HS-27A (cell line): ENCODE measurements around the gene GNGT1.
"Not testable (repeated sequence)": the region's sequence is repeated elsewhere in the genome, so short reads cannot be mapped to it uniquely, and the experiment has no call there.

ENCODE experiments used
- DNase-seq: peaks from one replicate; pipeline ENCODE4 v3.0.0-alpha.2; 2012; ENCODE audit warnings: low read depth, missing footprints

The GNGT1 gene

DNA sequence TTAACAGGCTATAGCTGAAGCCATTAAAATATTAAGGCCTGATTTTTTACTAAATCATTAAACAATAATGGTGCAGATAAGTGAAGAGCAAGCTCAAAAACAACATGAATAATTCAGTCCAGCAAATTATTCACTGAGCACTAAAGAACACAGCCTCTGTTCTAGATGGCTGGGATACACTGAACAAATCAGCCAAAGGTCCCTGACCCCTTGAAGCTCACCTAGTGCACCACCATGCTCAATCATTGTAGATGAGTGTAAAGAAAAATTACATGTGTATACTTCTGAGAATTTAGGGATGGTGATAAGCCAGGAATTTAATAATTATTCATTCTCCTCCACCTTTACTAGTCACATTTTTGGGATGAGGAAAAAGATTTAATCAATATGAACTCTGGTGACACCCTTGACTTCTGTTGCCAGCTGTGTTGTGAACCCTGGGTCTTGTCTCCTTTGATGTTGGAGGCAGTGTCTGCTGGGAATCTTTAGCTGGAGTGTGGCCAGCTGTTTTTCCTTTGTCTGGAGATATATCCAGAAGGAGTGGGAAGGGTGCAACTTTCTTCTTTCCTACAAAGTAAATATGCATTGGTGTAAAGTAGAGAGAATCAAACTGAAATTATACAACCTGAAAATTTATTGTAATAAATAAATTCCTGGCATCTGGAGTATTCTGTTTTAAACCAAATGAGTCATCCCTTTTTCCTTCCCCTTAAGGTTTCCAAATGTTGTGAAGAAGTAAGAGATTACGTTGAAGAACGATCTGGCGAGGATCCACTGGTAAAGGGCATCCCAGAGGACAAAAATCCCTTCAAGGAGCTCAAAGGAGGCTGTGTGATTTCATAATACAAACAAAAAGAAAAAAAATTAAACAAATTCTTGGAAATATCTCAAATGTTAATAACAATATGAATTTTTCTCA lies 4.0 kb downstream of the GNGT1 start:
- no peak for DNase-seq

DNA sequence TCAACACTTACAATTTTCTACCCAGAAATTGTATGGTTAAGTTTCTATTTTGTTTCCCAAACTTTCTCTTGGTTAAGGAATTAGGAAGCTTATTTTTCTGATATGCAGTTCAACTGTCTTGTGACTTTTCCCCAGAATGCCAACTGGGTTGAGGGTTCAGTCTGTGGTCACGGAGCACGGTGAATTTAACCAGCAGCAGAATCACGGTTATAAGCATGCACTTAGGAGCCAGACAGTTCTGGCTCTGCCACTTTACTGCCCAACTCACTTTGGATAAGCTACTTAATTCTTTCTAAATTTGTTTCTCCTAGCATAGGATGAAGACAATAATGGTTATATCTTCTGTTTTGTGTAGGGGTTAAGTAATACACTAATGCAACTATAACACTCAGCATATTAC lies 4.9 kb downstream of the GNGT1 start:
- not testable (repeated sequence) for DNase-seq

DNA sequence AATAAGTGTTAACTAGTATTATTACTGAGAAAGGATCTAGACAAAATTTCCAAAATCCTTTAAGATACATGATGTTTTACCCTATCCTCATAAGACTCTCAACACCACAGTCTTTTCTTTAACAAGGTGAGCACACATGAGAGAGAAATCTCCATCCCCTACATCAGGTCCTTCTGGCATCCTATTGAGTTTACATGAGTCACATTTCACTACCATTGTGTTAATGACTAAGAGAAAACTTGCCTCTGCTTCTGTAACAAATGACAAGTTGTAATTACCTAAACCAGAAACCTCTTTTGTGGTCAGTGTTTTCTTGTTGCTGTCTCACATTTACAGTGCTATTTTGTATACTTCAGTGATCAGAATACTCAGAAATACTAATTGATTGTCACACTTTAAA lies 5.3 kb downstream of the GNGT1 start:
- DNase-seq: not testable (repeated sequence)

DNA sequence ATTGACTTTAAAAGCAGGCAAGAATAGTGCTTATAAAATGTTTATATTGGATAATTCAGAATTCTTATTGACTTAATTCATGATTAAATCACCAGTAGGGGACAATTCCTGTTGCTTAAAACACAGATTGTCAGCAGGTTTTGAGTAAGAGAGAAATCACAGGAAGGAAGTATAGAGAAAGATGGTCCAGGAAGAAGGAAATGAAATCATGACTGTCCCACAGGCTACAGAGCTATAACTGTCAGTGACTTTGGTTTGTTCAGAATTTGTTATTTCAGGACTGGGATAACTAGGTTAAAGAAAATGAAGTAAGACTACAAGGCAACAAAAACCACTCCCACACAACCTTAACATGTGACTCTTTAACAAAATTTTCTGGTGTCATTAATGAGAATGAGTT lies 6.8 kb downstream of the GNGT1 start:
- DNase-seq: no peak

DNA sequence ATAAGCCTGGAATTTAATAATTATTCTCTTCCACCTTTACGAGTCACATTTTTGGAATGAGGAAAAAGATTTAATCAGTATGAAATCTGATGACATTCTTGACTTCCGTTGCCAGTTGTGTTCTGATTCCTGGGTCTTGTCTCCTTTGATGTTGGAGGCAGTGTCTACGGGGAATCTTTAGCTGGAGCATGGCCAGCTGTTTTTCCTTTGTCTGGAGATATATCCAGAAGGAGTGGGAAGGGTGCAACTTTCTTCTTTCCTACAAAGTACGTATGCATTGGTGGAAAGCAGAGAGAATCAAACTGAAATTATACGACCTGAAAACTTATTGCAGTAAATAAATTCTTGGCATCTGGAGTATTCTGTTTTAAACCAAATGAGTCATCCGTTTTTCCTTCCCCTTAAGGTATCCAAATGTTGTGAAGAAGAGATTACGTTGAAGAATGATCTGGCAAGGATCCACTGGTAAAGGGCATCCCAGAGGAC lies 8.3 kb downstream of the GNGT1 start:
- no peak for DNase-seq

DNA sequence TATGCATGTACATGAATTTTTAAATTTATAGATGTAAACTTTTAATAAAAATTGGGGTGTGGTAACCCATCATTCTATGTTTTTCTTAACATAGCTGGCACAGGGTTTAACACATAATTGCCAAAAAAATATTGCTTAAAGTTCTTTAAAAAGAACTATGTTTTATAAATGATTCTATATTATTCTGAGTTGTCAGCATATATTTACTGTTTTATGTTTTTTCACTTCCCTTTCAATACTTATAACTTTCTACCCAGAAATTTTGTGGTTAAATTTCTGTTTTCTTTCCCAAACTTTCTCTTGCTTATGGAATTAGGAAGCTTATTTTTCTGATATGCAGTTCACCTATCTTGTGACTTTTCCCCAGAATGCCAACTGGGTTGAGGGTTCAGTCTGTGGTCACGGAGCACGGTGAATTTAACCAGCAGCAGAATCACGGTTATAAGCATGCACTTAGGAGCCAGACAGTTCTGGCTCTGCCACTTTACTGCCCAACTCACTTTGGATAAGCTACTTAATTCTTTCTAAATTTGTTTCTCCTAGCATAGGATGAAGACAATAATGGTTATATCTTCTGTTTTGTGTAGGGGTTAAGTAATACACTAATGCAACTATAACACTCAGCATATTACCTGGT lies 9.0 kb downstream of the GNGT1 start:
- DNase-seq: not testable (repeated sequence)

DNA sequence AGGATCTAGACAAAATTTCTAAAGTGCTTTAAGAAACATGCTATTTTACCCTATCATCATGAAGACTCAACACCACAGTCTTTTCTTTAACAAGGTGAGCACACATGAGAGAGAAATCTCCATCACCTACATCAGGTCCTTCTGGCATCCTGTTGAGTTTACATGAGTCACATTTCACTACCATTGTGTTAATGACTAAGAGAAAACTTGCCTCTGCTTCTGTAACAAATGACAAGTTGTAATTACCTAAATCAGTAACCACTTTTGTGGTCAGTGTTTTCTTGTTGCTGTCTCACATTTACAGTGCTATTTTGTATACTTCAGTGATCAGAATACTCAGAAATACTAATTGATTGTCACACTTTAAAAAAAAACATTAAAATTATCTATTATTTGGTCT lies 9.5 kb downstream of the GNGT1 start:
- DNase-seq: not testable (repeated sequence)

DNA sequence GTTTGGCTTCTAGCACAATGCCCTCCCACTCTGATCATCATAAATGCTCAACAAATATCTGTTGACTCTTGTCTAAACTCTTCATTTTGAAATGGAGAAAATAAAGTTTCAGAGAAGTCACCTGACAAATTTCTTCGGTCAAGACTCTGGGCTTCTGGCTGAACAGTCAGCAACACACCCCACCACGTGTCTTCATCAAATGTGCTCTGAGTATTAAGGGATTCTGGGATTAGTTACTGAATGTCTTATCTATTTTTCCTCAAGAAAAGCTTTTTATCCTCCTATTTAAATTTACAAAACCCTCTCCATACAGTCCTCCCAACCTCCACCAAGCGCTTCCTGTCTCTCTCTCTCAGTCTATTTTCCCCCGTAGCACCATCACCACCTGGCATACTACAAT lies 9.9 kb downstream of the GNGT1 start:
- not testable (repeated sequence) for DNase-seq

DNA sequence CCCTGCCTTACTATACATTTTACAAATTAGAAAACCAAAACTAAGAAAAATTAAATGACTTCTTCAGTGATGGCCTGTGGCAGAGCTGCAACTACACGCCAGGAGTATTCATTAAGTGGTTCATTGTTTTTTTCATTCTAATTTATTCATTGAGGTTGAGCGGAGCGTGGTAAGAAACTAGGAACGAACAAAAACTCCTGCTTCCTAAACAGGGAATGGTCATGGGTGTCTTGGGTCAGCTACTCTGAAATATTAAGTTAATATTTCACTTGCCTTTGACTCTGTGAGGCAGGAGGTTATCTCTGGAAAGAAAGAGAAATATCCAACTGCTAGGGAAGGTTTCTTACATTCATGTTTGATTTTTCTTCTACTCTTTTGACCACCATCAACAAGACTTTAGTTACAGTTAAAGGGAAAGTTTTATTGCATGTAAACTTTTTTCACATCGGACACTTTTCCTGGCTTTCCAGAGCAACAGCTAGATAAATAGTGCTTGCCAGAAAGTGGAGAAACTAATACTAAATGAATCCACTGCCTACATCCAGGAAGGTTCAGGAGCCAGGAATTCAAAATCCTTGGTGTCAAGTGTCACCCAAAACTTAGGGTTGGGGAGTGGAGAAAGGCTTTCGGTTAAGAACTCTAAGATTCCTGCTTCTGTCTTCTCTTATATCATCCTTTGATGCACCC lies 14.3 kb downstream of the GNGT1 start:
- DNase-seq: no peak

DNA sequence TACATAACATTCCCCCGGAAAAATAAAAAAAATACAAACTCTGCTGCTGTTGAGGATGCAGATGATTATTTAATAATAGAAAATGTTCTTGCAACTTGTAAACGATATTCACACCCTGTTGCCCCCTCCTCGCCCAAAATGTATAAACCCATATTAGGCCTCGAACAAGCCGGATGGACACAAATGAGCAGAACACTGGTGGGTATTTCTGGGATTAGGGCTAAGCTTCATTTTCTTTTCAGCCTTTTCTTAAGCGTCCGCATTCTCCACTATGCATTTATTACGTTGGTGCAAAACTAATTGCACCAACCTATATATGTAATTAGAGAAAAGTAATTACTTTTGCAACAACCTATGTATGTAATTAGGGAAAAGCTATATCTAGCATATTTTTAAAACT lies 14.8 kb downstream of the GNGT1 start:
- no peak for DNase-seq

DNA sequence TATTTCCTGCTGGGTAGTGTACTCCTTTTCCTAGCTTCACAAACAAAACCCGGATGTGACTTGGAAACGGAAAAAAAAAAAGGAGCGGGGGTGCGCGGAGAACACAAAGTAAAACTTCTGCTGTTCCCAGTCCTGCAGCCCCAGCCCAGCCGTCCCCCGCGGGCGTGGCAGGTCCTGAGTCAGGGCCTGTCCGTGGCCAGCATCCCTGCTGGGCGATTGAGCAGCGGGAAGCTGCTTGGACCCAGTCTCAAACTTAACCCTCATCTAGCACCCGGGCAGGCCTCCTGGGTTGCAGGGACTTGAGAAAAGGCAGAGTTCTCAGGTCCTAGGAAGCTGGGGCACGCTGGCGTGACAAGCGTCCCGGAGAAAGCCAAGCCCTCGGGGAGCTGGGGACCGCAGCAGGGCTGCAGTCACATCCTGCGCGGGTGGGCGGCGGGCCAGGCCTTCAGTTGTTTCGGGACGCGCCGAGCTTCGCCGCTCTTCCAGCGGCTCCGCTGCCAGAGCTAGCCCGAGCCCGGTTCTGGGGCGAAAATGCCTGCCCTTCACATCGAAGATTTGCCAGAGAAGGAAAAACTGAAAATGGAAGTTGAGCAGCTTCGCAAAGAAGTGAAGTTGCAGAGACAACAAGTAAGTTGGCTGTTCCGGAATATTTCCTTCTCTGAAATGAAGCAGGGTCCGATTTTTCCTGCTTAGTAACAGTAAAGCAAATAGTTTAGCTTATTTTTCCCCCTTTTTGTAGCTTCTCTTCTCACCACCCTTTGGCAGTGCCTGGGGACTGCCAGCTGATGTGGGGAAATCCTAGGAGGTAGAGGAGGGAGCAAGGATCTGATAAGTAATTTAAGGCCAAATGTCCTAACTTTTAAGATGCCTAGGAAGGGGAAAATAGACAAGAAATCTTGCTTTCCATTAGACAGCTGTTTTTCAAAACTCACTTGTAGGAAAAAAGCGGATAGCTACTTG lies 15.5 kb downstream of the GNGT1 start, which contains the start of gene GNG11:
GNG11 (plus strand) TSS at position 129 of the 960 bp plus-strand sequence; CDS start at position 532, 403 bp downstream.
- DNase-seq: peak; percentile 52

DNA sequence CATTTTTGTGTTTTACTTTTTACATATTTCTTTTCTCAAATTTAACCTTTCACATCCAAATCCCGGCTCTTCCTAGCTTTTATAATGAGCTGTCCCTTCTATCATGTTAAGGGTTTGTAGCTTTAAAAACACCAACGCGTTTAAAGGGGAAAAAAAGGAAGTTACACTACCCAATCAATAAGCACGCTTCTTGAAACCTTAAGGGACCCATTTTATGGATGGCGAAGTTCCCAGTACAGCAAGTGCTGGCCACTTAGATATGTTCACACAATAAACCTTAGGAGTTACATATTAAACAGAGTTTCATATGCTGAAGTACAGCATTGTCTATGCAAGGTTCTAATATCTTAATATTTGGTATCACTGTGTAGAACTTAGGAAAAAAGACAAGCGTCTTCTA lies 16.9 kb downstream of the GNGT1 start:
- no peak for DNase-seq

DNA sequence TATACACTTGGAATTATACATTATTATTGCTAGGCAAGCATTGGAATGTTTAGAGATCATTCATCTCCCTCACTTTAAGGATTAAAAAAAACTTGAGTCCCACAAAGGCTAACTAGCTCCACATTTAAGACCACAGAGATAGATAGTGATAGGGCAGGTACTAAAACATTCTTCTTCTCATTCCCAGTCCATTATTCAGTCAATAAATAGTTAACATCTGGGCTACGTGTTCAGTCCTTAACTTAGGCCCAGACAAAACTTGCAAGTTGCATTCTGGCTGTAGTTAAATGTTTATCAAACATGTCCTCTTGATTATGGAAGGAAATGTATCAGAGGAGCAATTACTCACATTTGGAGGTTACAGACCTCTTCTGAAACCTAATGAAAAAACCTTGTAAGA lies 17.6 kb downstream of the GNGT1 start:
- no peak for DNase-seq

DNA sequence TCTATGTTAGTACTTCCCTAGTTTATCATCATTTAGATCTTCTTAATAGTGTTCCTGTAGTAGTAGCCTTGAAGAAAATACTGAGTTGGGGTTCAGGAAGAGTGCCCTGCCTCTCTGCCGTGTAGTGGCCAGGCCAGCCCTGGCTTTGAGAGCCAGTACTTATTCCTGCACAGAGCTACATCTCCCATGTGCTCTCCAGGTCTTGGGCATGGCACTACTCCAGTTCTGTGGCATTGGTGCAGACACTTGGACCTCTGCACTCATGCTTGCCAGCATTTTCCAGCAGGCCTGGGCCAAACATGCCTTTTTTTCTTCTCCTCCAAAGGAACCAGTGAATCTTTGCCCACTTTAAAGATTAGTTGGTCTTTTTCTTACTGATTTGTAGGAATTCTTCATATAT lies 20.4 kb downstream of the GNGT1 start:
- DNase-seq: no peak

DNA sequence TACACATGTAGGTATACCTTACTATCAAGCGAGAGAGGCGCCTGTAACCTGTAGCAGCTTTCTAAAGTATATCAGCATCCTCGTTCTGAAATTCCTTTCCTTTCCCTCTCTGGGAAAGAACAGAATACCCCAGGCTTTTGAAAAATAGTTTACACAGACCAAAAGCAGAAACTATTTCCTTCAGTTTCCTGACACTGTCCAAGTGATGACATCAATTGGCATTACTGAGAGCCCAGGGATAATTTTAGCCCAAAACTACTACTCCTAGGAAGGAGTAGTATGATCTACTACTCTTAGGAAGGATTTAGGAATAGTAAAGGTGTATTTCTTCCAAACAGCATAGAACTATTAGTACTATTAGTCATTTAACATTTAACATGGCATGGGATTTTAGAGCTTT lies 21.2 kb downstream of the GNGT1 start:
- DNase-seq: no peak

DNA sequence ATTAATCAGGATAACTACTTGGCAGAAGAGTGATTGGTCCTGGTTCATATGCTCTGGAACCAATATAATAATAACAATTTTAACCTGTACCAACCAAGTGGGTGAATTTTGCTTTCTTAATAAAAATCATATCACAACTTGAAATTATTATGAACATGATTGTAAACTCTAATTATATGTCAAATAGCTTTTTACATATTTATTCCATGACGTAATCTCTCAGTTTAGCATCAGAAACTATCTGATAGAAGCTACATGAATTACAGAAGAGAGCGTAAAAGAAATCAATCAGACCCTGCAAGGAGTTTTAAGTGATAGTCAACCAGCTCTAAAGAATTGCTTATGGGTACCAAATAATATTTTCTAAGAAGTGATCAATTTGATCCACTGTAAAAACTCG lies 25.3 kb downstream of the GNGT1 start:
- no peak for DNase-seq

DNA sequence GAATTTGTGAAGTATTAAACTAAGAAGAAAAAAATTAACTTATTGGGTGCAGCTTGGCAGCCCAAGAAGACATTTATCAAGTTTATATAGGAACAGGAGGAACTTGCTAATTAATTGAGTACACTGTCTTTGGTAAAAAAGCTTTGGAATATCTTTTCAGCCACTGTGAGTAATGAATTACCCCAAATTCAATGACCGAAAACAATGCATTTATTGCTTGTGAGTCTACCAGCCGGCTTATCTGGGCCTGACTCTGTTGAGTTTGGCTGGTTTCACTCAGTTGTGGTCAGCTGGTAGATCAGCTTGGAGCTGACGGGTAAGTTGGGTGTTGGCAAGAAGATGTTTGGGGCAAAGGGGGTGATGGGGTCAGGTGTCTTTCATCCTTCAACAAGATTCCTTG lies 26.8 kb downstream of the GNGT1 start:
- DNase-seq: no peak

DNA sequence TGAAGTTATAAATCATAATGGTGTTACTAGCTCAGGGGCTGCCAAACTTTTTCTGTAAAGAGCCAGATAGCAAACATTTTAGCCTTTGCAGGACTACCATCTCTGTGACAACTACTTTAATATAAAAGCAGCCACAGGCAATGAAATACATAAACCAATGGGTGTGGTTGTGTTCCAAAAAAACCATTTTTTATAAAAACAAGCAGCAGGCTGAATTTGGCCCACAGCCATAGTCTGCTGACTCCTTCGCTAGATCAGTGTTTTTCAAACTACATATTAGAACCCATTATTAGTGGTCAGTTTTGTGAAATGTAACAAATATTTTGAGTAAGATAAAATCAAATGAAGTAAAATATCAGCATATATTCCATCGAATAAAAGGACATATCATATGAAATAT lies 28.7 kb downstream of the GNGT1 start:
- DNase-seq: no peak

DNA sequence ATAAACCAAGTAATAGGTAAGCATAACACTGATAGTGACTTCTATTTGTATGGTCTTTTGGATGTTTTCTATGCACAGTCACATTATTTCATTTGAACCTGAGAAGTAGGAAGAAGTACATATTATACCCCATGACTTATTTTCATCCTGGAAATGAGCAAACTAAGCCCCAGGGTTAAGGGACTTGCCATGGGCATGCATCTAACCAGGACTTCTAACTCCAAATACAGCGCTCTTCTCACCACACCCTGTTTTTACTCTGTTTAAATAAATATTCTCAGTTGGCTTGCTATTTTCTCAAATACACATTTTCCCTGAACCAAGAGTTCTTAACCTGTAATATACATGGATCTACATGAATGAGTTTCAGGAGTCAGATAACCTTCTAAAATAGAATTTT lies 31.5 kb downstream of the GNGT1 start:
- no peak for DNase-seq

DNA sequence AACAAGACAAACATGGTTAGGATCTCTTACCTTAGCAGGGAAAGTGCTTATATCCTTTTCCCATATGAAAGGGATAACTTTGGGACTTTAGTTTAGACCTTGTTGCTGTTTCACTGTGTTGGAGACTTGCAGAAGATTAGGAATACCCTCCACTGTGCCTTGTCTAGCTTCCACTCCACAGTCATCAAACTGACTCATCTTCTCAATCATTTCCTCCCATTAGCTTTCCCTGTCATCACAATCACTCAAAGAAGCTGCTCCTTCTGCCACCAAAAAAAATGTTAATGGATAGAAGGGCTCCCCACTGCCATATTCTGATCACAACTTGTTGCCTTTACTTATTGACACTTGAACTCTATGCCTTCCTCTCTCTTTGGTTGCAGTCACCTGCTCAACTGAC lies 31.9 kb downstream of the GNGT1 start:
- DNase-seq: no peak

DNA sequence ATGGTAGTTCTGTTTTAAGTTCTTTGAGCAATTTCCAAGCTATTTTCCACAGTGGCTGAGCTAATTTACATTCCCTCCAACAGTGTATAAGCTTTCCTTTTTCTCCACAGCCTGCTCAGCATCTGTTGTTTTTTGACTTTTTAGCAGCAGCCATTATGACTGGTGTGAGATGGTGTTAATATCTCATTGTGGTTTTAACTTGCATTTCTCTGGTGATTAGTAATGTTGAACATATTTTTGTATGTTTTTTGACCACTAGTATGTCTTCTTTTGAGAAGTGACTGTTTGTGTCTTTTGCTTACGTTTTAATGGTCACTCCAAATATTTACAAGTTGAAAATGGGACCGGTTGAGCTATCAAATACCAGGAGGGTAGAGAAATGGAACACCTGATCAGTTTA lies 35.6 kb downstream of the GNGT1 start:
- DNase-seq: no peak
